Lower leg skin (tissue), 4 donors: ENCODE measurements around the gene LRRC49. TPM values are rescaled to one million over a fixed set of nuclear protein-coding genes. Genes with fewer than 3 reads are reported as not detected.
"Not testable (repeated sequence)": the region's sequence is repeated elsewhere in the genome, so short reads cannot be mapped to it uniquely, and the experiment has no call there.

Experiments
- DNase-seq, 2 donors: peaks; one replicate each; pipeline ENCODE4 v3.0.0-alpha.2; 2019; ENCODE audit warnings: low spot score in 2 of 2
- H3K4me3 ChIP-seq: fragments of 200-600 bp; sonication (generic); 2 replicates; pipeline ENCODE4 v1.5.1; 2017; ENCODE audit warnings: mild to moderate bottlenecking, low read depth; ENCODE audit not compliant: poor library complexity, severe bottlenecking
- CTCF ChIP-seq, 3 donors: fragments of 450-650 bp; IDR thresholded peaks; one replicate each; pipeline ENCODE4 v1.5.1; 2016; ENCODE audit warnings: antibody characterized with exemption in 3 of 3, mild to moderate bottlenecking in 3 of 3, moderate library complexity in 2 of 3
- POLR2A ChIP-seq, 2 donors: fragments of 450-650 bp; IDR thresholded peaks; one replicate each; pipeline ENCODE4 v1.6.1; 2016 to 2017; ENCODE audit warnings: antibody characterized with exemption in 2 of 2, mild to moderate bottlenecking in 1 of 2, moderate library complexity in 1 of 2
- WGBS, 2 donors: methylation state at CpG; one replicate each; pipeline ENCODE4 v1.1.5; 2018; 5-methylcytosine and 5-hydroxymethylcytosine counted together
- intact Hi-C: fragments of 100-400 bp; cut with DNase I; formaldehyde crosslinking; loops from one replicate; pipeline ENCODE4 v1.15.0; 2023; ENCODE audit warnings: low total_unique reads
- total RNA-seq, 4 donors: library from RNA; depleted of rRNA; stranded (reverse); fragments of >200 nt; gene quantifications; one replicate each; pipeline ENCODE4 v1.1.0, GENCODE V29; 2016

Gene LRRC49
- total RNA-seq, 4 donors from 2014 or later: 1.9 to 6.1 (median 5.3) TPM

GRCh38 chr15:70920981-70921696, 28.5 kb downstream of the LRRC49 start:
- no peak for DNase-seq
- intact Hi-C loops: no loop called here
- 42 to 84% methylated on average over 1 of the region's 1 CpG for WGBS, 2 donors
- TF ChIP-seq POLR2A (IDR thresholded peaks at IDR 0.05) (no peak), CTCF (IDR thresholded peaks at IDR 0.05) (no peak)
- no peak overlapping the region for H3K4me3 ChIP-seq

GRCh38 chr15:70922119-70922518, 29.5 kb downstream of the LRRC49 start:
- H3K4me3 ChIP-seq: no peak overlapping the region
- no peak for TF ChIP-seq POLR2A (IDR thresholded peaks at IDR 0.05)
- TF ChIP-seq CTCF (IDR thresholded peaks at IDR 0.05): no peak
- WGBS, 2 donors: 98 to 100% methylated on average over 2 of the region's 2 CpGs
- no peak for DNase-seq
- intact Hi-C loops: no loop called here

- no peak for TF ChIP-seq CTCF (IDR thresholded peaks at IDR 0.05)
- TF ChIP-seq POLR2A (IDR thresholded peaks at IDR 0.05): no peak
- 80 to 83% methylated on average over 2 of the region's 2 CpGs for whole genome bisulfite sequencing, 2 donors
- H3K4me3 ChIP-seq: no peak overlapping the region
- DNase-seq: no peak
- intact Hi-C loops: no loop called here
These were observed 30.9 kb downstream of the LRRC49 start for GRCh38 chr15:70923311-70924080.

GRCh38 chr15:70926914-70927313, 34.3 kb downstream of the LRRC49 start:
- H3K4me3 ChIP-seq, intact Hi-C loops, DNase-seq: not testable (repeated sequence)
- 50 to 68% methylated on average over 1 of the region's 1 CpG for WGBS, 2 donors

GRCh38 chr15:70931821-70932220, 39.2 kb downstream of the LRRC49 start:
- H3K4me3 ChIP-seq: no peak overlapping the region
- intact Hi-C loops: no loop called here
- TF ChIP-seq CTCF (IDR thresholded peaks at IDR 0.05) (no peak), POLR2A (IDR thresholded peaks at IDR 0.05) (no peak)
- no peak for DNase-seq

GRCh38 chr15:70932397-70932796, 39.8 kb downstream of the LRRC49 start:
- intact Hi-C loops: no loop called here
- H3K4me3 ChIP-seq: no peak overlapping the region
- TF ChIP-seq CTCF (IDR thresholded peaks at IDR 0.05) (no peak), POLR2A (IDR thresholded peaks at IDR 0.05) (no peak)
- DNase-seq: no peak
- WGBS, 2 donors: 62 to 71% methylated on average over 2 of the region's 2 CpGs
